ENCODE results near the gene MON1A.

GRCh38 chr3:49972656-49973055, 43.0 kb upstream of the MON1A start:
- no peak for TF ChIP-seq CTCF (IDR thresholded peaks at IDR 0.05)
- no peak for TF ChIP-seq POLR2A (IDR thresholded peaks at IDR 0.05)
- TF ChIP-seq POLR2AphosphoS5 (IDR thresholded peaks at IDR 0.05): no peak
